Transverse colon (tissue), 4 donors: ENCODE measurements around the gene PPM1F. TPM values are rescaled to one million over a fixed set of nuclear protein-coding genes. Genes with fewer than 3 reads are reported as not detected.

ENCODE experiments used
- DNase-seq: peaks from one replicate; pipeline ENCODE4 v3.0.0-alpha.2; 2019
- H3K27ac ChIP-seq, 4 donors: fragments of 200-600 bp; sonication (generic); 2 replicates each; pipeline ENCODE4 v1.5.1; 2016 to 2018; ENCODE audit warnings: inconsistent platforms in 4 of 4
- H3K27me3 ChIP-seq: fragments of 200-600 bp; sonication (generic); 2 replicates; pipeline ENCODE4 v1.5.1; 2017; ENCODE audit warnings: inconsistent platforms
- H3K36me3 ChIP-seq, 4 donors: fragments of 200-600 bp; sonication (generic); 2 replicates each; pipeline ENCODE4 v1.5.1; 2017 to 2019; ENCODE audit warnings: inconsistent platforms in 4 of 4
- H3K4me1 ChIP-seq, 4 donors: fragments of 200-600 bp; sonication (generic); 2 replicates each; pipeline ENCODE4 v1.5.1; 2017 to 2020; ENCODE audit warnings: inconsistent platforms in 4 of 4
- H3K4me3 ChIP-seq, 4 donors: fragments of 200-600 bp; sonication (generic); 1 replicate in 1 of 4; 2 replicates in 3 of 4; pipeline versions ENCODE4 v1.5.1 to v1.6.1; 2017 to 2019; ENCODE audit warnings: inconsistent platforms in 4 of 4
- H3K9me3 ChIP-seq, 2 donors: fragments of 200-600 bp; sonication (generic); 2 replicates each; pipeline ENCODE4 v1.5.1; 2017 to 2019; ENCODE audit warnings: inconsistent platforms in 2 of 2
- CTCF ChIP-seq, 5 experiments: fragments of 200-600 bp in 3 of 5; fragments of 450-650 bp in 2 of 5; sonication (generic) in 3 of 5; IDR thresholded peaks; 1 replicate in 2 of 5; 2 replicates in 3 of 5; pipeline ENCODE4 v1.5.1; 2016 to 2017; ENCODE audit warnings: antibody characterized with exemption in 5 of 5, inconsistent platforms in 3 of 5, mild to moderate bottlenecking in 2 of 5, moderate library complexity in 1 of 5
- EP300 ChIP-seq: sonication (generic); formaldehyde crosslinking; IDR thresholded peaks from one replicate; pipeline ENCODE4 v1.6.1; 2017; ENCODE audit warnings: antibody characterized with exemption, low read depth
- POLR2A ChIP-seq: fragments of 450-650 bp; IDR thresholded peaks from one replicate; pipeline ENCODE4 v1.6.1; 2016; ENCODE audit warnings: antibody characterized with exemption, mild to moderate bottlenecking, moderate library complexity
- POLR2AphosphoS5 ChIP-seq, 3 donors: sonication (generic); formaldehyde crosslinking; IDR thresholded peaks; one replicate each; pipeline ENCODE4 v1.6.1; 2016; ENCODE audit warnings: antibody characterized with exemption in 3 of 3
- WGBS, 2 donors: methylation state at CpG; one replicate each; pipeline ENCODE4 v1.1.5; 2018; ENCODE audit warnings: low coverage in 1 of 2; 5-methylcytosine and 5-hydroxymethylcytosine counted together
- in situ Hi-C, 4 donors: fragments of 200-750 bp; cut with MboI; loops; one replicate each; pipeline versions ENCODE4 v1.15.0 to v1.15.1; 2017; ENCODE audit warnings: low sequenced_read_pairs in 3 of 4, low pct_ligation_motif_present in 1 of 4, low pct_unique_long_range_greater_than_20kb in 1 of 4
- intact Hi-C: fragments of 100-400 bp; cut with DNase I; formaldehyde crosslinking; loops from one replicate; pipeline ENCODE4 v1.15.1; 2023; ENCODE audit warnings: low total_unique reads
- total RNA-seq, 4 donors: library from RNA; depleted of rRNA; stranded (reverse); fragments of >200 nt; gene quantifications; one replicate each; pipeline ENCODE4 v1.1.0, GENCODE V29; 2016

PPM1F gene
- total RNA-seq, 4 donors from 2014 or later: 11.2 to 18.7 (median 14.9) TPM

GRCh38 chr22:21967693-21968271, 15.1 kb upstream of the PPM1F start:
- DNase-seq: no peak
- in situ Hi-C loops: no loop called here
- intact Hi-C loops: no loop called here
- 93% methylated on average over 4 of the region's 7 CpGs; no CpG with 5 or more reads in 1 of the 2 donors for WGBS, 2 donors
- Histone ChIP-seq H3K27ac (no peak overlapping the region), H3K4me1 (no peaks in the 10 kb centered on the region), H3K36me3 (peaks cover 0 to 48% (median 14%) of the 10 kb centered on the region in 4 donors), H3K4me3 (no peak overlapping the region), H3K9me3 (no peaks in the 10 kb centered on the region), H3K27me3 (no peaks in the 10 kb centered on the region)
- TF ChIP-seq CTCF (IDR thresholded peaks at IDR 0.05) (no peak), POLR2A (no peak), POLR2AphosphoS5 (IDR thresholded peaks at IDR 0.05) (no peak), EP300 (no peak)

- H3K27ac ChIP-seq: no peak overlapping the region
- H3K4me3 ChIP-seq: no peak overlapping the region
- in situ Hi-C loops: no loop called here
- intact Hi-C loops: no loop called here
- no peak for DNase-seq
- peaks cover 0 to 48% (median 17%) of the 10 kb centered on the region in 4 donors for H3K36me3 ChIP-seq
- TF ChIP-seq CTCF (IDR thresholded peaks at IDR 0.05) (no peak), POLR2AphosphoS5 (IDR thresholded peaks at IDR 0.05) (no peak), POLR2A (no peak), EP300 (no peak)
- H3K4me1 ChIP-seq: no peaks in the 10 kb centered on the region
- no peaks in the 10 kb centered on the region for H3K27me3 ChIP-seq
- 98% methylated on average over 16 of the region's 16 CpGs; no CpG with 5 or more reads in 1 of the 2 donors for WGBS, 2 donors
- no peaks in the 10 kb centered on the region for H3K9me3 ChIP-seq
These were observed 14.2 kb upstream of the PPM1F start for GRCh38 chr22:21966643-21967516.

GRCh38 chr22:21965762-21966288, 13.2 kb upstream of the PPM1F start:
- Histone ChIP-seq H3K27ac (no peak overlapping the region), H3K27me3 (no peaks in the 10 kb centered on the region), H3K9me3 (no peaks in the 10 kb centered on the region), H3K4me1 (no peaks in the 10 kb centered on the region), H3K36me3 (peaks cover 0 to 46% (median 13%) of the 10 kb centered on the region in 4 donors), H3K4me3 (no peak overlapping the region)
- intact Hi-C loops (no loop called here), in situ Hi-C loops (no loop called here)
- WGBS, 2 donors: 97 to 100% methylated on average over 3 to 6 of the region's 6 CpGs
- DNase-seq: no peak
- TF ChIP-seq POLR2AphosphoS5 (IDR thresholded peaks at IDR 0.05): no peak
- TF ChIP-seq EP300: no peak
- TF ChIP-seq CTCF (IDR thresholded peaks at IDR 0.05): no peak
- TF ChIP-seq POLR2A: no peak

GRCh38 chr22:21964918-21965484, 12.4 kb upstream of the PPM1F start:
- WGBS, 2 donors: 80 to 97% methylated on average over 1 to 6 of the region's 6 CpGs
- Histone ChIP-seq H3K4me3 (no peak overlapping the region), H3K27me3 (no peaks in the 10 kb centered on the region), H3K9me3 (no peaks in the 10 kb centered on the region), H3K36me3 (peaks cover 0 to 46% (median 13%) of the 10 kb centered on the region in 4 donors), H3K4me1 (no peaks in the 10 kb centered on the region), H3K27ac (no peak overlapping the region)
- in situ Hi-C loops: no loop called here
- intact Hi-C loops: no loop called here
- DNase-seq: no peak
- TF ChIP-seq POLR2A: no peak
- no peak for TF ChIP-seq POLR2AphosphoS5 (IDR thresholded peaks at IDR 0.05)
- no peak for TF ChIP-seq CTCF (IDR thresholded peaks at IDR 0.05)
- no peak for TF ChIP-seq EP300
